K562 (cell line): Measurements from ENCODE around the gene ATP5MC3. TPM values are rescaled to one million over a fixed set of nuclear protein-coding genes. Genes with fewer than 3 reads are reported as not detected.
A peak's percentile ranks its signal among the peaks of the same experiment; 100 is the strongest.

Experiments
- BCOR ChIP-seq: fragments of 450-650 bp; IDR thresholded peaks from 2 replicates; pipeline ENCODE4 v1.6.1; 2016
- CSDE1 ChIP-seq, 2 experiments: fragments of 450-650 bp; IDR thresholded peaks; 2 replicates each; pipeline ENCODE4 v1.6.1; 2016; ENCODE audit warnings: mild to moderate bottlenecking in 1 of 2
- FOXP1 ChIP-seq: sonication (generic); formaldehyde crosslinking; IDR thresholded peaks from 2 replicates; pipeline ENCODE4 v1.8.0; 2022; ENCODE audit warnings: mild to moderate bottlenecking, missing genetic modification reagents
- RHOXF2B ChIP-seq: fragments of 250-450 bp; sonication (Bioruptor Pico); conservative IDR thresholded peaks from 2 replicates; pipeline ENCODE4 v1.5.1; 2021
- ZBTB5 ChIP-seq: fragments of 450-650 bp; IDR thresholded peaks from 2 replicates; pipeline ENCODE4 v1.6.1; 2017; ENCODE audit warnings: antibody characterized with exemption
- ZNF165 ChIP-seq: fragments of 250-450 bp; sonication (Bioruptor Pico); IDR thresholded peaks from 2 replicates; pipeline ENCODE4 v1.4.0; 2020; ENCODE audit warnings: borderline replicate concordance
- ZNF639 ChIP-seq, 2 experiments: fragments of 200-800 bp in 1 of 2; sonication (Bioruptor generic) in 1 of 2; sonication (generic) in 1 of 2; formaldehyde crosslinking in 1 of 2; IDR thresholded peaks in 1 of 2; conservative IDR thresholded peaks in 1 of 2; 2 replicates each; pipeline versions ENCODE4 v1.5.0 to v1.6.1; 2016 to 2020; ENCODE audit warnings: missing compliant biosample characterization in 1 of 2, missing genetic modification characterization in 1 of 2, missing genetic modification reagents in 1 of 2
- polyA plus RNA-seq, 8 experiments: library from polyadenylated mRNA; depleted of rRNA in 4 of 8; stranded (reverse) in 5 of 8; unstranded in 3 of 8; fragments of >200 nt; fragmentation: Nextera tagmentation in 2 of 8; fragmentation: Illumina TruSeq in 1 of 8; extraction: Ambion mirVana in 2 of 8; extraction: Trizol in 1 of 8; gene quantifications; 2 replicates each; pipeline versions ENCODE4 v1.2.1 to v1.2.3, GENCODE V29; 2011 to 2014; ENCODE audit warnings: inconsistent platforms in 1 of 8, missing spikeins in 1 of 8
- total RNA-seq, 7 experiments: library from RNA; depleted of rRNA in 6 of 7; stranded (reverse); fragments of >200 nt in 6 of 7; fragmentation: Illumina TruSeq in 2 of 7; extraction: Trizol in 2 of 7; gene quantifications; 2 replicates each; pipeline versions ENCODE4 v1.2.1 to v1.2.3, GENCODE V29; 2011 to 2021; ENCODE audit warnings: low replicate concordance in 1 of 7
- TF ChIP-seq, protein P1 (sequence below): fragments of 450-650 bp; IDR thresholded peaks from 2 replicates; pipeline ENCODE4 v1.6.1; 2016; ENCODE audit warnings: mild to moderate bottlenecking, moderate library complexity
- TF ChIP-seq, protein P2 (sequence below), 3 experiments: fragments of 200-800 bp in 1 of 3; sonication (Bioruptor generic) in 1 of 3; sonication (generic) in 1 of 3; formaldehyde crosslinking in 1 of 3; IDR thresholded peaks; 2 replicates each; pipeline versions ENCODE4 v1.6.1 to v1.8.0; 2016 to 2022; ENCODE audit warnings: mild to moderate bottlenecking in 2 of 3, missing compliant biosample characterization in 2 of 3, missing genetic modification characterization in 2 of 3, missing genetic modification reagents in 1 of 3

The ATP5MC3 gene
- total and polyA plus RNA-seq, 9 of the 15 experiments (the other 6 are each of a cell fraction or from before 2014, with no cell fraction given) = 423 to 2,565 (median 1,012) TPM

- TF ChIP-seq, protein P1, sequence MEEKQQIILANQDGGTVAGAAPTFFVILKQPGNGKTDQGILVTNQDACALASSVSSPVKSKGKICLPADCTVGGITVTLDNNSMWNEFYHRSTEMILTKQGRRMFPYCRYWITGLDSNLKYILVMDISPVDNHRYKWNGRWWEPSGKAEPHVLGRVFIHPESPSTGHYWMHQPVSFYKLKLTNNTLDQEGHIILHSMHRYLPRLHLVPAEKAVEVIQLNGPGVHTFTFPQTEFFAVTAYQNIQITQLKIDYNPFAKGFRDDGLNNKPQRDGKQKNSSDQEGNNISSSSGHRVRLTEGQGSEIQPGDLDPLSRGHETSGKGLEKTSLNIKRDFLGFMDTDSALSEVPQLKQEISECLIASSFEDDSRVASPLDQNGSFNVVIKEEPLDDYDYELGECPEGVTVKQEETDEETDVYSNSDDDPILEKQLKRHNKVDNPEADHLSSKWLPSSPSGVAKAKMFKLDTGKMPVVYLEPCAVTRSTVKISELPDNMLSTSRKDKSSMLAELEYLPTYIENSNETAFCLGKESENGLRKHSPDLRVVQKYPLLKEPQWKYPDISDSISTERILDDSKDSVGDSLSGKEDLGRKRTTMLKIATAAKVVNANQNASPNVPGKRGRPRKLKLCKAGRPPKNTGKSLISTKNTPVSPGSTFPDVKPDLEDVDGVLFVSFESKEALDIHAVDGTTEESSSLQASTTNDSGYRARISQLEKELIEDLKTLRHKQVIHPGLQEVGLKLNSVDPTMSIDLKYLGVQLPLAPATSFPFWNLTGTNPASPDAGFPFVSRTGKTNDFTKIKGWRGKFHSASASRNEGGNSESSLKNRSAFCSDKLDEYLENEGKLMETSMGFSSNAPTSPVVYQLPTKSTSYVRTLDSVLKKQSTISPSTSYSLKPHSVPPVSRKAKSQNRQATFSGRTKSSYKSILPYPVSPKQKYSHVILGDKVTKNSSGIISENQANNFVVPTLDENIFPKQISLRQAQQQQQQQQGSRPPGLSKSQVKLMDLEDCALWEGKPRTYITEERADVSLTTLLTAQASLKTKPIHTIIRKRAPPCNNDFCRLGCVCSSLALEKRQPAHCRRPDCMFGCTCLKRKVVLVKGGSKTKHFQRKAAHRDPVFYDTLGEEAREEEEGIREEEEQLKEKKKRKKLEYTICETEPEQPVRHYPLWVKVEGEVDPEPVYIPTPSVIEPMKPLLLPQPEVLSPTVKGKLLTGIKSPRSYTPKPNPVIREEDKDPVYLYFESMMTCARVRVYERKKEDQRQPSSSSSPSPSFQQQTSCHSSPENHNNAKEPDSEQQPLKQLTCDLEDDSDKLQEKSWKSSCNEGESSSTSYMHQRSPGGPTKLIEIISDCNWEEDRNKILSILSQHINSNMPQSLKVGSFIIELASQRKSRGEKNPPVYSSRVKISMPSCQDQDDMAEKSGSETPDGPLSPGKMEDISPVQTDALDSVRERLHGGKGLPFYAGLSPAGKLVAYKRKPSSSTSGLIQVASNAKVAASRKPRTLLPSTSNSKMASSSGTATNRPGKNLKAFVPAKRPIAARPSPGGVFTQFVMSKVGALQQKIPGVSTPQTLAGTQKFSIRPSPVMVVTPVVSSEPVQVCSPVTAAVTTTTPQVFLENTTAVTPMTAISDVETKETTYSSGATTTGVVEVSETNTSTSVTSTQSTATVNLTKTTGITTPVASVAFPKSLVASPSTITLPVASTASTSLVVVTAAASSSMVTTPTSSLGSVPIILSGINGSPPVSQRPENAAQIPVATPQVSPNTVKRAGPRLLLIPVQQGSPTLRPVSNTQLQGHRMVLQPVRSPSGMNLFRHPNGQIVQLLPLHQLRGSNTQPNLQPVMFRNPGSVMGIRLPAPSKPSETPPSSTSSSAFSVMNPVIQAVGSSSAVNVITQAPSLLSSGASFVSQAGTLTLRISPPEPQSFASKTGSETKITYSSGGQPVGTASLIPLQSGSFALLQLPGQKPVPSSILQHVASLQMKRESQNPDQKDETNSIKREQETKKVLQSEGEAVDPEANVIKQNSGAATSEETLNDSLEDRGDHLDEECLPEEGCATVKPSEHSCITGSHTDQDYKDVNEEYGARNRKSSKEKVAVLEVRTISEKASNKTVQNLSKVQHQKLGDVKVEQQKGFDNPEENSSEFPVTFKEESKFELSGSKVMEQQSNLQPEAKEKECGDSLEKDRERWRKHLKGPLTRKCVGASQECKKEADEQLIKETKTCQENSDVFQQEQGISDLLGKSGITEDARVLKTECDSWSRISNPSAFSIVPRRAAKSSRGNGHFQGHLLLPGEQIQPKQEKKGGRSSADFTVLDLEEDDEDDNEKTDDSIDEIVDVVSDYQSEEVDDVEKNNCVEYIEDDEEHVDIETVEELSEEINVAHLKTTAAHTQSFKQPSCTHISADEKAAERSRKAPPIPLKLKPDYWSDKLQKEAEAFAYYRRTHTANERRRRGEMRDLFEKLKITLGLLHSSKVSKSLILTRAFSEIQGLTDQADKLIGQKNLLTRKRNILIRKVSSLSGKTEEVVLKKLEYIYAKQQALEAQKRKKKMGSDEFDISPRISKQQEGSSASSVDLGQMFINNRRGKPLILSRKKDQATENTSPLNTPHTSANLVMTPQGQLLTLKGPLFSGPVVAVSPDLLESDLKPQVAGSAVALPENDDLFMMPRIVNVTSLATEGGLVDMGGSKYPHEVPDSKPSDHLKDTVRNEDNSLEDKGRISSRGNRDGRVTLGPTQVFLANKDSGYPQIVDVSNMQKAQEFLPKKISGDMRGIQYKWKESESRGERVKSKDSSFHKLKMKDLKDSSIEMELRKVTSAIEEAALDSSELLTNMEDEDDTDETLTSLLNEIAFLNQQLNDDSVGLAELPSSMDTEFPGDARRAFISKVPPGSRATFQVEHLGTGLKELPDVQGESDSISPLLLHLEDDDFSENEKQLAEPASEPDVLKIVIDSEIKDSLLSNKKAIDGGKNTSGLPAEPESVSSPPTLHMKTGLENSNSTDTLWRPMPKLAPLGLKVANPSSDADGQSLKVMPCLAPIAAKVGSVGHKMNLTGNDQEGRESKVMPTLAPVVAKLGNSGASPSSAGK = no peak
- peak; percentile 56; the same call in 1 of the 2 replicates for TF ChIP-seq RHOXF2B
- TF ChIP-seq ZBTB5 = peak; percentile 54; the same call in 1 of the 2 replicates
- no peak; a peak in 1 of 4 replicates for TF ChIP-seq CSDE1 (IDR thresholded peaks at IDR 0.05)
- TF ChIP-seq BCOR = no peak
- TF ChIP-seq ZNF639 (CRISPR knock-in tag; conservative IDR thresholded peaks at IDR 0.05 in 1 of 2, IDR thresholded peaks at IDR 0.05 in 1 of 2) = 0 out of 4 replicates have a peak, but pooled peaks of 1 of the 2 experiments have one; percentile 62
- TF ChIP-seq FOXP1 = 0 out of 2 replicates have a peak, but pooled peaks have one; percentile 41
- TF ChIP-seq, protein P2, sequence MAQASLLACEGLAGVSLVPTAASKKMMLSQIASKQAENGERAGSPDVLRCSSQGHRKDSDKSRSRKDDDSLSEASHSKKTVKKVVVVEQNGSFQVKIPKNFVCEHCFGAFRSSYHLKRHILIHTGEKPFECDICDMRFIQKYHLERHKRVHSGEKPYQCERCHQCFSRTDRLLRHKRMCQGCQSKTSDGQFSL (CRISPR knock-in tag; IDR thresholded peaks at IDR 0.05) = no peak; the same call in 1 of the 2 replicates
- TF ChIP-seq, protein P2 (tag; IDR thresholded peaks at IDR 0.05) = no peak
- TF ChIP-seq ZNF165 (CRISPR knock-in tag) = peak; percentile 14; the same call in 1 of the 2 replicates
These were observed 13.5 kb downstream of the ATP5MC3 start, which contains the start of gene ATF2 (continued) for GRCh38 chr2:175167792-175168563.
